SK-N-SH (cell line): Measurements from ENCODE around the gene OR2G3. TPM values are rescaled to one million over a fixed set of nuclear protein-coding genes. Genes with fewer than 3 reads are reported as not detected.
A peak's percentile ranks its signal among the peaks of the same experiment; 100 is the strongest.

Experiments used
- CTCF ChIA-PET: fragments of 300-600, 350-600 bp; formaldehyde crosslinking; extraction: SDS; loops from one replicate; lab custom pipeline; 2021; lab: Yijun Ruan, JAX
- POLR2A ChIA-PET: fragments of 350-600 bp; sonication (Branson Sonifier 250); formaldehyde crosslinking; extraction: SDS; loops from one replicate; lab custom pipeline; 2020; ENCODE audit warnings: antibody characterized with exemption, inconsistent platforms; lab: Yijun Ruan, JAX
- DNase-seq: peaks from one replicate; pipeline ENCODE4 v3.0.0; 2012
- H2AFZ ChIP-seq: fragments of 200-600 bp; sonication (generic); 2 replicates; pipeline ENCODE4 v1.8.1; 2016; ENCODE audit warnings: antibody characterized with exemption, mild to moderate bottlenecking, low read depth
- H3F3A ChIP-seq: fragments of 200-600 bp; sonication (generic); replicated peaks from 2 replicates; pipeline ENCODE3; 2016; ENCODE audit warnings: antibody characterized with exemption, mild to moderate bottlenecking; ENCODE audit not compliant: insufficient read depth
- H3K27ac ChIP-seq, 2 experiments: fragments of 200-500 bp in 1 of 2; fragments of 200-600 bp in 1 of 2; sonication (Bioruptor generic) in 1 of 2; sonication (generic), shearing (Covaris generic) in 1 of 2; 2 replicates each; pipeline versions ENCODE4 v1.5.1 to v1.6.1; 2014 to 2016; ENCODE audit warnings: low read depth in 2 of 2, inconsistent platforms in 1 of 2, low read length in 1 of 2, mild to moderate bottlenecking in 1 of 2, mixed read lengths in 1 of 2
- H3K27me3 ChIP-seq: fragments of 200-600 bp; sonication (generic), shearing (Covaris generic); 2 replicates; pipeline ENCODE4 v1.6.1; 2016; ENCODE audit warnings: mixed run types; ENCODE audit not compliant: insufficient read depth
- H3K36me3 ChIP-seq, 2 experiments: fragments of 200-500 bp in 1 of 2; fragments of 200-600 bp in 1 of 2; sonication (Bioruptor generic) in 1 of 2; sonication (generic) in 1 of 2; replicated peaks in 1 of 2; 2 replicates each; pipeline versions ENCODE3 to v1.5.1; 2014 to 2016; ENCODE audit warnings: low read length in 1 of 2, mild to moderate bottlenecking in 1 of 2; ENCODE audit not compliant: insufficient read depth in 2 of 2, control insufficient read depth in 1 of 2
- H3K4me1 ChIP-seq, 2 experiments: fragments of 200-500 bp in 1 of 2; fragments of 200-600 bp in 1 of 2; sonication (Bioruptor generic) in 1 of 2; sonication (generic), shearing (Covaris generic) in 1 of 2; 2 replicates each; pipeline versions ENCODE4 v1.5.1 to v1.6.1; 2014 to 2016; ENCODE audit warnings: low read depth in 1 of 2, low read length in 1 of 2, mixed run types in 1 of 2; ENCODE audit not compliant: insufficient read depth in 2 of 2, control insufficient read depth in 1 of 2
- H3K4me2 ChIP-seq: fragments of 200-600 bp; sonication (generic), shearing (Covaris generic); 2 replicates; pipeline ENCODE4 v1.6.1; 2017; ENCODE audit warnings: mixed run types
- H3K4me3 ChIP-seq, 2 experiments: fragments of 200-500 bp in 1 of 2; fragments of 200-600 bp in 1 of 2; sonication (Bioruptor generic) in 1 of 2; sonication (generic), shearing (Covaris generic) in 1 of 2; 2 replicates each; pipeline versions ENCODE4 v1.5.1 to v1.8.1; 2014 to 2016; ENCODE audit warnings: low read depth in 2 of 2, inconsistent platforms in 1 of 2, low read length in 1 of 2, mild to moderate bottlenecking in 1 of 2, mixed read lengths in 1 of 2, moderate library complexity in 1 of 2
- H3K79me2 ChIP-seq: fragments of 200-600 bp; sonication (generic); 2 replicates; pipeline ENCODE4 v1.8.1; 2017; ENCODE audit warnings: mild to moderate bottlenecking; ENCODE audit not compliant: insufficient read depth
- H3K9ac ChIP-seq: fragments of 200-600 bp; sonication (generic); 2 replicates; pipeline ENCODE4 v1.6.1; 2017; ENCODE audit warnings: mixed run types
- H3K9me2 ChIP-seq: fragments of 200-600 bp; sonication (generic); 2 replicates; pipeline ENCODE4 v1.6.1; 2017; ENCODE audit warnings: mixed run types
- H3K9me3 ChIP-seq: fragments of 200-600 bp; sonication (generic); 2 replicates; pipeline ENCODE4 v1.6.1; 2017; ENCODE audit warnings: mixed run types, mild to moderate bottlenecking, moderate library complexity
- H4K20me1 ChIP-seq: fragments of 200-600 bp; sonication (generic); 2 replicates; pipeline ENCODE4 v1.6.1; 2017; ENCODE audit warnings: mild to moderate bottlenecking, mixed run types; ENCODE audit not compliant: insufficient read depth
- CHD2 ChIP-seq: fragments of 150-350 bp; IDR thresholded peaks from 2 replicates; pipeline ENCODE4 v1.6.1; 2018; ENCODE audit warnings: low read length; ENCODE audit not compliant: partially characterized antibody
- EZH2phosphoT487 ChIP-seq: fragments of 200-600 bp; sonication (generic); IDR thresholded peaks from 2 replicates; pipeline ENCODE4 v1.6.1; 2017; ENCODE audit warnings: low read depth, mixed run types, mild to moderate bottlenecking, antibody characterized with exemption, moderate library complexity, borderline replicate concordance
- FOXM1 ChIP-seq: IDR thresholded peaks from 2 replicates; pipeline ENCODE4 v1.4.0; 2012; ENCODE audit warnings: low read depth, mild to moderate bottlenecking
- GABPA ChIP-seq: IDR thresholded peaks from 2 replicates; pipeline ENCODE4 v1.4.0; 2012; ENCODE audit warnings: low read depth, mild to moderate bottlenecking
- MXI1 ChIP-seq: IDR thresholded peaks from 2 replicates; pipeline ENCODE4 v1.6.1; 2012; ENCODE audit warnings: mild to moderate bottlenecking, low read depth, low read length, improper control_type of control experiment
- NFIC ChIP-seq: IDR thresholded peaks from 2 replicates; pipeline ENCODE4 v1.4.0; 2012; ENCODE audit warnings: borderline replicate concordance
- NRF1 ChIP-seq: IDR thresholded peaks from 2 replicates; pipeline ENCODE4 v1.6.1; 2012; ENCODE audit warnings: low read depth, mild to moderate bottlenecking, low read length
- RAD21 ChIP-seq: IDR thresholded peaks from 2 replicates; pipeline ENCODE4 v1.6.1; 2012; ENCODE audit warnings: mild to moderate bottlenecking, low read length
- RFX5 ChIP-seq: IDR thresholded peaks from 2 replicates; pipeline ENCODE4 v1.6.1; 2012; ENCODE audit warnings: mild to moderate bottlenecking, improper control_type of control experiment, low read length
- RXRA ChIP-seq: IDR thresholded peaks from 2 replicates; pipeline ENCODE4 v1.4.0; 2012; ENCODE audit warnings: low read depth, mild to moderate bottlenecking, borderline replicate concordance
- SMC3 ChIP-seq: IDR thresholded peaks from 2 replicates; pipeline ENCODE4 v1.6.1; 2012; ENCODE audit warnings: low read depth, low read length, improper control_type of control experiment
- TCF12 ChIP-seq: IDR thresholded peaks from 2 replicates; pipeline ENCODE4 v1.4.0; 2012
- TEAD4 ChIP-seq: IDR thresholded peaks from 2 replicates; pipeline ENCODE4 v1.4.0; 2012; ENCODE audit warnings: mild to moderate bottlenecking, borderline replicate concordance; ENCODE audit not compliant: insufficient read depth
- YY1 ChIP-seq: IDR thresholded peaks from 2 replicates; pipeline ENCODE4 v1.4.0; 2012; ENCODE audit warnings: low read depth, mild to moderate bottlenecking
- WGBS: methylation state at CpG from one replicate; pipeline ENCODE4 v1.1.6; 2017; ENCODE audit warnings: low lambda C conversion rate; 5-methylcytosine and 5-hydroxymethylcytosine counted together
- polyA plus RNA-seq, 3 experiments: library from polyadenylated mRNA; depleted of rRNA; stranded (reverse); fragments of >200 nt; gene quantifications; 2 replicates each; pipeline ENCODE4 v1.2.3, GENCODE V29; 2012
- TF ChIP-seq, protein P1 (sequence below): IDR thresholded peaks from 2 replicates; pipeline ENCODE4; 2012
- TF ChIP-seq, protein P2 (sequence below): fragments of 200-600 bp; sonication (generic); IDR thresholded peaks from 2 replicates; pipeline ENCODE4 v1.6.1; 2017; ENCODE audit warnings: antibody characterized with exemption, mild to moderate bottlenecking, moderate library complexity
- TF ChIP-seq, protein P3 (sequence below): IDR thresholded peaks from 2 replicates; pipeline ENCODE4 v1.4.0; 2012; ENCODE audit warnings: low read depth, borderline replicate concordance

OR2G3 gene
- polyA plus RNA-seq, 1 of the 3 experiments (the other 2 are of a cell fraction), result not detected

DNA sequence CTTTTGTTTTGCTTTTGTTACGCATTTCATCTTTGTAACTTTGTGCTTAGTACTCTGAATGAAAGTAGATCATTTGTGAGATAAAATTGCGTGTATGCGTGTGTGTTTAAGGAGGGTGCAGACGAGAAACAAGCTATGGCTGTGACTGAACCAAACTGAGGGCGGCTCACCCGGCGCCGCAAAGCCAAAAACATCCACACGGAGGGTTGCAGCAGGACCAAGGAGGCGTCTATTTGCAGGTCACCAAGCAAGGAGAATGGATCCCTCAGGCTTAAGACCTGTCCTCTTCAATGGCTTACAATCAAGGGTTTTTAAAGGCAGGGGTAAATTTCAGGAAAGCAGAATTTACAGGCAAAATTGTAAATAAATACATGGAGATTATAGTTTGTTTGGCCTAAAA is 43.7 kb upstream of the OR2G3 start (continued):
- TF ChIP-seq TCF12 (no peak), CHD2 (no peak), NFIC (no peak)

DNA sequence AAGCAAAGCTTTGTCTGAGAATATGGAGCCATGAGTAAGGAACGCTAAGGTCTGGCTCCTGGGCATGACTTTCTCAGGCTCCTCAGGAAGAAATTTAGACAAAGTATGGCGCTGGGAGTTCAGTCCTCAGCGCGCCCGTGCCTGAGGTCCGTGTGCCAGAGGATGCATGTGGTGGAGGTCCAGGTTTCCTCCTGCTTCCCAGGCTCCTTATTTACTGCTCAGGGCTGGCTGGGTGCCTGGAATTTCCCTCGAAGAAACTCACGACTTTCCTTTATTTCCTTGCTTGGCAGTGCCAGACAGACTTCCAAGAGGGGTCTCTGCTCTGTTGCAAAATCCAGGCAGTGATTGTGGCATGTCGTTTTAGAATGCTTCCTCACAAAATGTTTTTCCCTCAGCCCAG is 43.2 kb upstream of the OR2G3 start:
- H3K27me3 ChIP-seq, result no peaks in the 10 kb centered on the region
- H3K9me3 ChIP-seq, result no peaks in the 10 kb centered on the region
- no peak for TF ChIP-seq RXRA
- TF ChIP-seq TCF12, result no peak
- TF ChIP-seq NFIC, result no peak
- no peak for TF ChIP-seq YY1
- TF ChIP-seq FOXM1, result no peak
- TF ChIP-seq, protein P1, sequence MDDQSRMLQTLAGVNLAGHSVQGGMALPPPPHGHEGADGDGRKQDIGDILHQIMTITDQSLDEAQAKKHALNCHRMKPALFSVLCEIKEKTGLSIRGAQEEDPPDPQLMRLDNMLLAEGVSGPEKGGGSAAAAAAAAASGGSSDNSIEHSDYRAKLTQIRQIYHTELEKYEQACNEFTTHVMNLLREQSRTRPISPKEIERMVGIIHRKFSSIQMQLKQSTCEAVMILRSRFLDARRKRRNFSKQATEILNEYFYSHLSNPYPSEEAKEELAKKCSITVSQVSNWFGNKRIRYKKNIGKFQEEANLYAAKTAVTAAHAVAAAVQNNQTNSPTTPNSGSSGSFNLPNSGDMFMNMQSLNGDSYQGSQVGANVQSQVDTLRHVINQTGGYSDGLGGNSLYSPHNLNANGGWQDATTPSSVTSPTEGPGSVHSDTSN, result no peak
- TF ChIP-seq, protein P2, sequence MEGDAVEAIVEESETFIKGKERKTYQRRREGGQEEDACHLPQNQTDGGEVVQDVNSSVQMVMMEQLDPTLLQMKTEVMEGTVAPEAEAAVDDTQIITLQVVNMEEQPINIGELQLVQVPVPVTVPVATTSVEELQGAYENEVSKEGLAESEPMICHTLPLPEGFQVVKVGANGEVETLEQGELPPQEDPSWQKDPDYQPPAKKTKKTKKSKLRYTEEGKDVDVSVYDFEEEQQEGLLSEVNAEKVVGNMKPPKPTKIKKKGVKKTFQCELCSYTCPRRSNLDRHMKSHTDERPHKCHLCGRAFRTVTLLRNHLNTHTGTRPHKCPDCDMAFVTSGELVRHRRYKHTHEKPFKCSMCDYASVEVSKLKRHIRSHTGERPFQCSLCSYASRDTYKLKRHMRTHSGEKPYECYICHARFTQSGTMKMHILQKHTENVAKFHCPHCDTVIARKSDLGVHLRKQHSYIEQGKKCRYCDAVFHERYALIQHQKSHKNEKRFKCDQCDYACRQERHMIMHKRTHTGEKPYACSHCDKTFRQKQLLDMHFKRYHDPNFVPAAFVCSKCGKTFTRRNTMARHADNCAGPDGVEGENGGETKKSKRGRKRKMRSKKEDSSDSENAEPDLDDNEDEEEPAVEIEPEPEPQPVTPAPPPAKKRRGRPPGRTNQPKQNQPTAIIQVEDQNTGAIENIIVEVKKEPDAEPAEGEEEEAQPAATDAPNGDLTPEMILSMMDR, result no peak
- no peak for TF ChIP-seq NRF1
- no peak for TF ChIP-seq TEAD4
- TF ChIP-seq EZH2phosphoT487, result no peak
- TF ChIP-seq SMC3, result no peak
- TF ChIP-seq RAD21, result no peak
- no peak for TF ChIP-seq MXI1
- no peak for TF ChIP-seq RFX5
- no peak for TF ChIP-seq GABPA
- TF ChIP-seq, protein P3, sequence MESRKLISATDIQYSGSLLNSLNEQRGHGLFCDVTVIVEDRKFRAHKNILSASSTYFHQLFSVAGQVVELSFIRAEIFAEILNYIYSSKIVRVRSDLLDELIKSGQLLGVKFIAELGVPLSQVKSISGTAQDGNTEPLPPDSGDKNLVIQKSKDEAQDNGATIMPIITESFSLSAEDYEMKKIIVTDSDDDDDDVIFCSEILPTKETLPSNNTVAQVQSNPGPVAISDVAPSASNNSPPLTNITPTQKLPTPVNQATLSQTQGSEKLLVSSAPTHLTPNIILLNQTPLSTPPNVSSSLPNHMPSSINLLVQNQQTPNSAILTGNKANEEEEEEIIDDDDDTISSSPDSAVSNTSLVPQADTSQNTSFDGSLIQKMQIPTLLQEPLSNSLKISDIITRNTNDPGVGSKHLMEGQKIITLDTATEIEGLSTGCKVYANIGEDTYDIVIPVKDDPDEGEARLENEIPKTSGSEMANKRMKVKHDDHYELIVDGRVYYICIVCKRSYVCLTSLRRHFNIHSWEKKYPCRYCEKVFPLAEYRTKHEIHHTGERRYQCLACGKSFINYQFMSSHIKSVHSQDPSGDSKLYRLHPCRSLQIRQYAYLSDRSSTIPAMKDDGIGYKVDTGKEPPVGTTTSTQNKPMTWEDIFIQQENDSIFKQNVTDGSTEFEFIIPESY, result no peak
- TF ChIP-seq CHD2, result no peak
- H3K9me2 ChIP-seq, result no peaks in the 10 kb centered on the region
- no peak overlapping the region for H3K27ac ChIP-seq
- POLR2A ChIA-PET, result interaction anchor here (0.6 kb wide), 1 partner anchor 199 kb away, joined by 4 read pairs; no protein-coding TSS in a partner anchor
- H3K79me2 ChIP-seq, result no peaks in the 10 kb centered on the region
- no peak for DNase-seq
- no peaks in the 10 kb centered on the region for H4K20me1 ChIP-seq
- CTCF ChIA-PET, result no interaction called here
- H3K4me2 ChIP-seq, result no peak overlapping the region
- peak overlapping the region; percentile 36; the same call in 1 of the 2 replicates for H2AFZ ChIP-seq
- H3K4me3 ChIP-seq, result no peak overlapping the region
- 22% methylated on average over 8 of the region's 9 CpGs for WGBS
- no peak overlapping the region for H3K9ac ChIP-seq
- H3F3A ChIP-seq, result no peaks in the 10 kb centered on the region
- H3K36me3 ChIP-seq, result no peaks in the 10 kb centered on the region
- H3K4me1 ChIP-seq, result no peaks in the 10 kb centered on the region
